K562 (cell line): ENCODE results near the gene EPB41L4A. TPM values are rescaled to one million over a fixed set of nuclear protein-coding genes. Genes with fewer than 3 reads are reported as not detected.

Experiments
- ATAC-seq: fragments of 200-7000 bp; cut with Tn5 transposase; 3 replicates; pipeline ENCODE4 v1.9.1; 2020; ENCODE audit warnings: moderate library complexity
- BruUV-seq: library from RNA; stranded (reverse); fragments of 400-500 nt; replicated peaks from 2 replicates; lab custom pipeline; 2021; lab: Mats Ljungman, UMichigan
- CTCF ChIA-PET: fragments of 300-600 bp; formaldehyde crosslinking; extraction: SDS; loops from one replicate; lab custom pipeline; 2021; ENCODE audit warnings: low intra/inter-chr PET ratio; lab: Yijun Ruan, JAX
- POLR2A ChIA-PET: fragments of 300-600, 350-650 bp; sonication (Branson Sonifier 250); formaldehyde crosslinking; extraction: SDS; loops from one replicate; lab custom pipeline; 2021; ENCODE audit warnings: antibody characterized with exemption, inconsistent platforms; lab: Yijun Ruan, JAX
- DNase-seq, 4 experiments: peaks; one replicate each; pipeline versions ENCODE4 v3.0.0 to v3.0.0-alpha.2; 2011 to 2018; ENCODE audit warnings: low spot score in 3 of 4, mixed read lengths in 3 of 4; ENCODE audit errors: extremely low read depth in 1 of 4
- FAIRE-seq: peaks from 2 replicates; lab custom pipeline; 2011; peaks lifted over from hg19 to GRCh38; lab: Jason Lieb, UNC
- H2AFZ ChIP-seq: 2 replicates; pipeline ENCODE4 v1.6.0; 2011; ENCODE audit warnings: low read depth, low read length, control low read depth, inconsistent platforms
- H3K27ac ChIP-seq: fragments of 200-600 bp; 3 replicates; pipeline ENCODE4 v1.8.0; 2011; ENCODE audit warnings: low read depth, mild to moderate bottlenecking, control low read depth, inconsistent platforms, low read length, moderate library complexity, mixed read lengths; ENCODE audit errors: extremely low read depth
- H3K27me3 ChIP-seq, 2 experiments: fragments of 300-600 bp in 1 of 2; 2 replicates in 1 of 2; 3 replicates in 1 of 2; pipeline versions ENCODE4 v1.6.0 to v1.8.0; 2011; ENCODE audit warnings: inconsistent platforms in 2 of 2, low read length in 2 of 2, mild to moderate bottlenecking in 1 of 2, mixed read lengths in 1 of 2, moderate library complexity in 1 of 2; ENCODE audit not compliant: control insufficient read depth in 2 of 2, insufficient read depth in 2 of 2
- H3K36me3 ChIP-seq: fragments of 300-600 bp; 3 replicates; pipeline ENCODE4 v1.8.0; 2011; ENCODE audit warnings: mild to moderate bottlenecking, low read length, inconsistent platforms; ENCODE audit not compliant: control insufficient read depth, insufficient read depth
- H3K4me1 ChIP-seq, 2 experiments: fragments of 200-600 bp in 1 of 2; replicated peaks in 1 of 2; 2 replicates in 1 of 2; 3 replicates in 1 of 2; pipeline versions ENCODE4 v1.5.1 to v1.8.0; 2011; ENCODE audit warnings: inconsistent platforms in 2 of 2, low read length in 2 of 2, mild to moderate bottlenecking in 1 of 2, mixed read lengths in 1 of 2, moderate library complexity in 1 of 2; ENCODE audit not compliant: control insufficient read depth in 2 of 2, insufficient read depth in 2 of 2
- H3K4me2 ChIP-seq: 2 replicates; pipeline ENCODE4 v1.6.1; 2011; ENCODE audit warnings: low read length, control low read depth, inconsistent platforms, mixed read lengths; ENCODE audit not compliant: insufficient read depth
- H3K4me3 ChIP-seq: fragments of 200-600 bp; sonication (generic), shearing (Covaris generic); 2 replicates; pipeline ENCODE4 v1.5.1; 2016; ENCODE audit warnings: control low read depth, inconsistent platforms
- H3K79me2 ChIP-seq: fragments of 200-600 bp; 3 replicates; pipeline ENCODE4 v1.8.0; 2011; ENCODE audit warnings: low read length, inconsistent platforms; ENCODE audit not compliant: control insufficient read depth, insufficient read depth
- H3K9ac ChIP-seq, 2 experiments: 2 replicates each; pipeline versions ENCODE4 v1.6.0 to v1.6.1; 2011; ENCODE audit warnings: low read depth in 2 of 2, low read length in 2 of 2, control low read depth in 1 of 2, inconsistent platforms in 1 of 2, mild to moderate bottlenecking in 1 of 2, mixed read lengths in 1 of 2; ENCODE audit not compliant: insufficient read depth in 1 of 2
- H3K9me1 ChIP-seq: one replicate; pipeline ENCODE4 v1.6.0; 2011; ENCODE audit warnings: inconsistent platforms, mild to moderate bottlenecking, low read length, moderate library complexity; ENCODE audit not compliant: control insufficient read depth, insufficient read depth
- H3K9me3 ChIP-seq: replicated peaks from 2 replicates; pipeline ENCODE4 v1.5.1; 2011; ENCODE audit warnings: low read depth, low read length, inconsistent platforms; ENCODE audit not compliant: control insufficient read depth, insufficient read depth
- H4K20me1 ChIP-seq: replicated peaks from 2 replicates; pipeline ENCODE4 v1.6.1; 2011; ENCODE audit warnings: low read length, inconsistent platforms, mixed read lengths; ENCODE audit not compliant: control insufficient read depth, insufficient read depth
- BDP1 ChIP-seq: IDR thresholded peaks from 3 replicates; pipeline ENCODE4 v1.6.1; 2011; ENCODE audit not compliant: insufficient read length, insufficient read depth
- CAMTA2 ChIP-seq: fragments of 250-450 bp; sonication (Bioruptor Pico); conservative IDR thresholded peaks from 2 replicates; pipeline ENCODE4 v1.5.1; 2022
- CBX1 ChIP-seq: sonication (generic); IDR thresholded peaks from 2 replicates; pipeline ENCODE4 v1.6.1; 2016; ENCODE audit warnings: antibody characterized with exemption, low read depth, mild to moderate bottlenecking
- CHD2 ChIP-seq: IDR thresholded peaks from 2 replicates; pipeline ENCODE4 v1.6.1; 2011; ENCODE audit warnings: low read depth, low read length
- EP400 ChIP-seq: fragments of 450-650 bp; IDR thresholded peaks from 2 replicates; pipeline ENCODE4 v1.6.1; 2017; ENCODE audit warnings: antibody characterized with exemption, mild to moderate bottlenecking, moderate library complexity
- GTF2A2 ChIP-seq: IDR thresholded peaks from 2 replicates; pipeline ENCODE4 v1.6.1; 2016; ENCODE audit warnings: mild to moderate bottlenecking, missing genetic modification characterization, missing compliant biosample characterization
- HDAC1 ChIP-seq, 2 experiments: fragments of 450-650 bp; IDR thresholded peaks; 2 replicates each; pipeline ENCODE4 v1.6.1; 2016 to 2017; ENCODE audit warnings: inconsistent platforms in 1 of 2, mild to moderate bottlenecking in 1 of 2, moderate library complexity in 1 of 2
- HDAC2 ChIP-seq: fragments of 450-650 bp; IDR thresholded peaks from 2 replicates; pipeline ENCODE4 v1.6.1; 2016; ENCODE audit warnings: mild to moderate bottlenecking
- HNRNPLL ChIP-seq: fragments of 200-400 bp; formaldehyde crosslinking; IDR thresholded peaks from 2 replicates; pipeline ENCODE4 v1.6.1; 2017; ENCODE audit warnings: low read length, low read depth, mild to moderate bottlenecking; ENCODE audit not compliant: poor library complexity, severe bottlenecking
- MECOM ChIP-seq: fragments of 250-450 bp; sonication (Bioruptor Pico); IDR thresholded peaks from 2 replicates; pipeline ENCODE4 v1.8.0; 2022; ENCODE audit warnings: inconsistent platforms
- RFX1 ChIP-seq: fragments of 450-650 bp; IDR thresholded peaks from 2 replicates; pipeline ENCODE4 v1.6.1; 2016; ENCODE audit warnings: mild to moderate bottlenecking, moderate library complexity
- SMAD1 ChIP-seq: fragments of 150-350 bp; IDR thresholded peaks from 2 replicates; pipeline ENCODE4 v1.6.1; 2014; ENCODE audit warnings: low read length, low read depth; ENCODE audit not compliant: partially characterized antibody
- TEAD1 ChIP-seq, 2 experiments: fragments of 450-650 bp in 1 of 2; sonication (generic) in 1 of 2; formaldehyde crosslinking; IDR thresholded peaks; 2 replicates each; pipeline versions ENCODE4 v1.4.0 to v1.8.0; 2020 to 2022; ENCODE audit warnings: mild to moderate bottlenecking in 2 of 2, missing genetic modification reagents in 1 of 2
- YY1 ChIP-seq, 3 experiments: IDR thresholded peaks; 2 replicates each; pipeline ENCODE4 v1.6.1; 2011; ENCODE audit warnings: low read length in 2 of 3, mild to moderate bottlenecking in 2 of 3, moderate library complexity in 2 of 3, borderline replicate concordance in 1 of 3, control low read depth in 1 of 3, low read depth in 1 of 3; ENCODE audit not compliant: insufficient read depth in 3 of 3, insufficient replicate concordance in 2 of 3, control insufficient read depth in 1 of 3, insufficient read length in 1 of 3; ENCODE audit errors: extremely low read depth in 1 of 3
- ZBTB12 ChIP-seq: fragments of 250-450 bp; sonication (Bioruptor Pico); IDR thresholded peaks from 2 replicates; pipeline ENCODE4 v1.4.0; 2020
- WGBS: fragments of 100-300 bp; shearing (Covaris generic); methylation state at CpG from one replicate; pipeline ENCODE4 v1.1.6; 2016; ENCODE audit warnings: low coverage, mixed read lengths; ENCODE audit not compliant: insufficient coverage; ENCODE audit errors: missing lambda C conversion rate; 5-methylcytosine and 5-hydroxymethylcytosine counted together
- in situ Hi-C: fragments of 300-500 bp; cut with MboI; formaldehyde crosslinking; loops from 4 replicates; pipeline ENCODE4 v1.15.0; 2018; ENCODE audit warnings: inconsistent platforms, mixed read lengths
- intact Hi-C: fragments of 100-400 bp; cut with micrococcal nuclease; formaldehyde crosslinking; loops from 2 replicates; pipeline ENCODE4 v1.14.2; 2022
- polyA plus RNA-seq, 8 experiments: library from polyadenylated mRNA; depleted of rRNA in 4 of 8; stranded (reverse) in 5 of 8; unstranded in 3 of 8; fragments of >200 nt; fragmentation: Nextera tagmentation in 2 of 8; fragmentation: Illumina TruSeq in 1 of 8; extraction: Ambion mirVana in 2 of 8; extraction: Trizol in 1 of 8; gene quantifications; 2 replicates each; pipeline versions ENCODE4 v1.2.1 to v1.2.3, GENCODE V29; 2011 to 2014; ENCODE audit warnings: inconsistent platforms in 1 of 8, missing spikeins in 1 of 8
- total RNA-seq, 7 experiments: library from RNA; depleted of rRNA in 6 of 7; stranded (reverse); fragments of >200 nt in 6 of 7; fragmentation: Illumina TruSeq in 2 of 7; extraction: Trizol in 2 of 7; gene quantifications; 2 replicates each; pipeline versions ENCODE4 v1.2.1 to v1.2.3, GENCODE V29; 2011 to 2021; ENCODE audit warnings: low replicate concordance in 1 of 7

EPB41L4A gene
- total and polyA plus RNA-seq, 9 of the 15 experiments (the other 6 are each of a cell fraction or from before 2014, with no cell fraction given) = 0.04 to 0.35 (median 0.12) TPM; not detected in 3

- H4K20me1 ChIP-seq = no peaks in the 10 kb centered on the region
- H3K9ac ChIP-seq = no peak overlapping the region
- POLR2A ChIA-PET = no interaction called here
- H3K4me3 ChIP-seq = no peak overlapping the region
- intact Hi-C loops = no loop called here
- H3K27me3 ChIP-seq = no peaks in the 10 kb centered on the region
- no peak overlapping the region for H3K27ac ChIP-seq
- H3K4me2 ChIP-seq = no peak overlapping the region
- 3% methylated on average over 4 of the region's 4 CpGs for WGBS
- CTCF ChIA-PET = no interaction called here
- no peaks in the 10 kb centered on the region for H3K79me2 ChIP-seq
- H3K36me3 ChIP-seq = no peaks in the 10 kb centered on the region
- no peaks in the 10 kb centered on the region for H3K9me3 ChIP-seq
- TF ChIP-seq MECOM (CRISPR knock-in tag) = no peak
- TF ChIP-seq TEAD1 (CRISPR knock-in tag; IDR thresholded peaks at IDR 0.05) = no peak
- TF ChIP-seq ZBTB12 = no peak
- no peak for TF ChIP-seq YY1 (IDR thresholded peaks at IDR 0.05; ENCODE audit: borderline replicate concordance in 1 of 3, control insufficient read depth in 1 of 3, extremely low read depth in 1 of 3, insufficient read depth in 3 of 3, insufficient read length in 1 of 3, insufficient replicate concordance in 2 of 3, low read depth in 1 of 3, low read length in 2 of 3)
- no peak for TF ChIP-seq HDAC2
- TF ChIP-seq EP400 = no peak
- TF ChIP-seq SMAD1 = no peak
- no peak for TF ChIP-seq HNRNPLL
- TF ChIP-seq CBX1 = no peak
- TF ChIP-seq CAMTA2 = no peak
- TF ChIP-seq CHD2 = no peak
- no peak for TF ChIP-seq RFX1
- TF ChIP-seq BDP1 = no peak
- no peak for TF ChIP-seq GTF2A2 (tag)
- TF ChIP-seq HDAC1 (IDR thresholded peaks at IDR 0.05) = no peak
- no peaks in the 10 kb centered on the region for H3K9me1 ChIP-seq
- no peak overlapping the region for H2AFZ ChIP-seq
- in situ Hi-C loops = no loop called here
- ATAC-seq (no peak), DNase-seq (no peak), FAIRE-seq (no peak)
- H3K4me1 ChIP-seq = peaks cover 0 to 2% of the 10 kb centered on the region in 2 experiments; a peak in 1 of 5 replicates
- BruUV-seq = no TSS peak
Measured at GRCh38 chr5:112374818-112375217, 44.3 kb downstream of the EPB41L4A start.
